ENCODE data around the gene IQGAP2. TPM values are rescaled to one million over a fixed set of nuclear protein-coding genes. Genes with fewer than 3 reads are reported as not detected.
"Not testable (repeated sequence)": the region's sequence is repeated elsewhere in the genome, so short reads cannot be mapped to it uniquely, and the experiment has no call there.

IQGAP2 gene
- polyA plus RNA-seq, 1 donor, result 8.2 TPM

DNA sequence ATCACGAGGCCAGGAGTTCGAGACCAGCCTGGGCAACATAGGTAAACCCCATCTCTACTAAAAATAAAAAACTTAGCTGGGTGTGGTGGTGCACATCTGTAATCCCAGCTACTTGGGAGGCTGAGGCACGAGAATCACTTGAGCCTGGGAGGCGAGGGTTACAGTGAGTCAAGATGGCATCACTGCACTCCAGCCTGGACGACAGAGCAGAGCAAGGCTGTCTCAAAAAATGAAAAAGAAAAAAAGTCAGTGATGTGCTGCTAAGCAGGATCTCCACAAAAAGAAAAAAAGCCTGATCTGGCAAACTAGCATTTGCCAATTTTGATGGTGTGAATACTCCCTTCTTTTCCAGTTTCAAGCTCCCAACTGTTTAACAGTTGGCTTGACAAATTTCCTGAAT, 334.8 kb downstream of the IQGAP2 start:
- no peak for DNase-seq (ENCODE audit: low read depth)

- DNase-seq (ENCODE audit: low read depth), result not testable (repeated sequence)
Measured at GRCh38 chr5:76741506-76741905, 338.4 kb downstream of the IQGAP2 start.

DNA sequence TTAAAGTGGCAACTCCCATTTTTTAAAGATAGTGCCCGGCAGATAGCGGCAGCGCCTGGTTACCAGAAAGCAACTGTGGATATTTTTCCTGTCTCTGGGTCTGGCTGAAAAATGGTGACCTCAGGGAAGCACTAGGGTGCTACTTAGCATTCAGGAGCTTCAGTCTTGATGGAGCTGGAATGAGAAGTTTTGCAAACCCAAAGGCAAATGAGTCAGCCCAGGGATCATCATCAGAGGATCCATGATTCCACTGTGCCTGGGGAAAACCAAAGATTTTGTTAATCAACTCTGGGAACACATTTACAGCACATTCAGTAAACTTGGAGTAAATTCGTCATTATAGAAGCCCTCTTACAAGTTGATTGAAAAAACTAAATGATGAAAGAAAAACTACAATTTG, 339.5 kb downstream of the IQGAP2 start:
- DNase-seq (ENCODE audit: low read depth), result no peak

GRCh38 chr5:76744632-76745031, 341.5 kb downstream of the IQGAP2 start:
- no peak for DNase-seq (ENCODE audit: low read depth)

- DNase-seq (ENCODE audit: low read depth), result no peak
Measured at GRCh38 chr5:76745670-76746069, 342.6 kb downstream of the IQGAP2 start.

DNA sequence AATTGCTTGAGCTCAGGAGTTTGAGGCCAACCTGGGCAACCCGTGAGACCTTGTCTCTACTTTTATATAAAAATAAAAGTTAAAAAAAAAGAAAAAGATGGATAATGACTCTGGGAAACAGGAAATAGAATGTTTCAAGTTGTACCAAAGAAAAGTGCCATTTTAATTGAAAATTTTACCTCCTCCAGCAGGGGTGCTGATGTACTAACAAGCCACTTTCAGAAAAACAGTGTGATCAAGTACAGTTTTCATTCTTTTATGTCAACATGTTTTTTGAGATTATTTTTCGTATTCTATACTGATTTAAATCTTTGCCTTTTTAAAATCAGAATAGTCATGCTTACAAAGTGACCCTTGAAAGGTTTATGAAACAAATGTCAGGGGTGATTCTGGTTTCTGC, 343.6 kb downstream of the IQGAP2 start:
- no peak for DNase-seq (ENCODE audit: low read depth)

DNA sequence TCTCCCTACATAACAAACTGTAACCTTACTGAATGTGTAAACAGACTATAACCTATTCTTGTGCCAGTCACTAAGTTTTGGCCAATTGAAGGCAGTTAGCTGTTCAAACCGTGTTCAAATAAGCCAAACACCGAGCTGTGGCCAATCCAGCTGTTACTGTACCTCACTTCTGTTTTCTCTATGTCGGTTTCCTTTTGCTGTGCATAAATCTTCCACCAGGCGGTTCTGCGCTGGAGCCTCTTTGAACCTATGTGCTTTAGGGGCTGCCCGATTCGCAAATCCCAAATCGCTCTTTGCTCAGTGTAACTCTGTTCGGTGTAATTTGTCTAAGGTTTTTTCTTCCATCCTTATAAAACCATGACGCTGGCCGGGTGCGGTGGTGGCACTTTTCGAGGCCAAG, 344.6 kb downstream of the IQGAP2 start:
- DNase-seq (ENCODE audit: low read depth), result no peak

DNA sequence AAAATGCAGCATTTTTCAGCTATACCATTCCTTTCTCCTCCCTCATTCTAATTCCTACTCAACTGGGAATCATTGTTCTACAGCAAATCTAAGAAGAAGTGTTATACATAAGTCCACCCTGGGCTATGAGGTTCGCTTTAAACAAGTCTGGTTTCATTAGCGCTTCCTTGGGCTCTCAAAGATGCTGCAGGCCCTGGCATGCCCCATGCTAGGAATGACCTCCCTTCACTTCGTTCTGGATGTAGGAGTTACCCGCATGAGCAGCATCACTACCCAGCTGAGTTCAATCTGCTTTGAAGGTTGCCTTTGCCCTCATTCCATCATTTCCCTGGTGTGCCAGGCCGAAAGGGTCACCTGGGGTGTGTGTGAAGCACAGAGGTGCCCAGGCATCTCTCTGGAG, 348.2 kb downstream of the IQGAP2 start:
- DNase-seq (ENCODE audit: low read depth), result no peak

DNA sequence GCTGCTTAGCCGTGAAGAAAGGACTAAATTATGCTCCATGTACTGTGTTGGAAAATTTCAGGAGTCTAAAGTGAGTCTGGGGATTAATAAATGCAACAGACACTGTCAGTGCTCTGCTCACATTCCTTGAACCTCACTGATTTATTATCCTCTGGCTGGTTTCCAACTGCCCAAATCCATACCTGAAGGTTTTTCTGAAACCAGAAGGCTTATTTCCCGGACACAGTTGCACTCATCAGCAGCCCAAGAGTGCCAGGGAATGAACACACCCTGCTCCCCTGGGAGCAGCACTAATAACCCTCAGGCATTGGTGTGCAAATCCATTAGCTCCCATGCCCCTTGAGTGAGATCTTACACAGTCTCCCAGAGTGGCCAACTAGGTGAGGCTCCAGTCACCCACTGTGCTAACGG, 351.6 kb downstream of the IQGAP2 start:
- DNase-seq (ENCODE audit: low read depth), result no peak

GRCh38 chr5:76755779-76756637, 352.9 kb downstream of the IQGAP2 start:
- DNase-seq (ENCODE audit: low read depth), result no peak

DNA sequence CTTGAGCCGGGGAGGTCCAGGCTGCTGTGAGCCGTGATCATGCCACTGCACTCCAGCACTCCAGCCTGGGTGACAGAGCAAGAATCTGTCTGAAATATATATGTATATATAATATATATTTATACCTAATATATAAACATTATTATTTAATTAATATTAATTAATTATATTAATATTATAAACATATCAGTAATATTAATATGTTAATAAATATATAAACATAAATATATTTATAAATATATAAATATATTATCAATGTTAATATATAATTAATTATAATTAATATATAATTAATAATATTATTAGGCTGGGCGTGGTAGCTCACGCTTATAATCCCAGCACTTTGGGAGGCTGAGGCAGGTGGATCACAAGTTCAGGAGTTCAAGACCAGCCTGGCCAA, 354.0 kb downstream of the IQGAP2 start:
- no peak for DNase-seq (ENCODE audit: low read depth)

Other genes starting within 250 kb of the IQGAP2 start
- 0.63 TPM for gene F2RL2, start 220.1 kb downstream of the IQGAP2 start, polyA plus RNA-seq (ENCODE audit: insufficient read length)